ENCODE data around the gene COG4.

DNA sequence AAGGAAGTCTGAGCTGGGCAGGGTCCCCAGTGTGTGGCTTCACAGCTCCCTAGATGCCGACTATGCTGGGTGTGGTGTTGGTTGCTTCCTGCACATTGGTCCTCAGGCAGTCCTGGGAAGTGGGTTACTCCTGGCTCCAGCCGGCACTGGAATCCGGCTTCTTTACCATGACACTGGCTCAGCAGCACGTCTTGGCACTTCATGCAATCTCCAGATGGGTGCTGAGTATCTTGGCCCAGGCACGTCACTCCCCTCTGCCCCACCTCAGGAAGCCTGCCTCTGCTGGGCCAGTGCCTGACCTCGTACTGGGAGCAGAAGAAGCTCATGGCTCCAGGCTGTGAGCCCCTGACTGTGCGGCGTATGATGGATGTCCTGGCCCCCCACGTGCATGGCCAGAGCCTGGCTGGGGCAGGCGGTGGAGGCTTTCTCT lies 44.4 kb downstream of the COG4 start:
- TF ChIP-seq MAFK (IDR thresholded peaks at IDR 0.05; ENCODE audit: partially characterized antibody) (no peak), POLR2A (IDR thresholded peaks at IDR 0.05; ENCODE audit: low read length) (no peak), CEBPB (IDR thresholded peaks at IDR 0.05) (no peak), POLR2AphosphoS2 (conservative IDR thresholded peaks at IDR 0.05; ENCODE audit: low read length) (no peak), KDM1A (IDR thresholded peaks at IDR 0.05; ENCODE audit: low read depth) (no peak), EP300 (IDR thresholded peaks at IDR 0.05) (no peak), EHMT2 (IDR thresholded peaks at IDR 0.05; ENCODE audit: low read depth) (no peak), FOXS1 (CRISPR knock-in tag; IDR thresholded peaks at IDR 0.05) (no peak)
- TF ChIP-seq, protein P1, sequence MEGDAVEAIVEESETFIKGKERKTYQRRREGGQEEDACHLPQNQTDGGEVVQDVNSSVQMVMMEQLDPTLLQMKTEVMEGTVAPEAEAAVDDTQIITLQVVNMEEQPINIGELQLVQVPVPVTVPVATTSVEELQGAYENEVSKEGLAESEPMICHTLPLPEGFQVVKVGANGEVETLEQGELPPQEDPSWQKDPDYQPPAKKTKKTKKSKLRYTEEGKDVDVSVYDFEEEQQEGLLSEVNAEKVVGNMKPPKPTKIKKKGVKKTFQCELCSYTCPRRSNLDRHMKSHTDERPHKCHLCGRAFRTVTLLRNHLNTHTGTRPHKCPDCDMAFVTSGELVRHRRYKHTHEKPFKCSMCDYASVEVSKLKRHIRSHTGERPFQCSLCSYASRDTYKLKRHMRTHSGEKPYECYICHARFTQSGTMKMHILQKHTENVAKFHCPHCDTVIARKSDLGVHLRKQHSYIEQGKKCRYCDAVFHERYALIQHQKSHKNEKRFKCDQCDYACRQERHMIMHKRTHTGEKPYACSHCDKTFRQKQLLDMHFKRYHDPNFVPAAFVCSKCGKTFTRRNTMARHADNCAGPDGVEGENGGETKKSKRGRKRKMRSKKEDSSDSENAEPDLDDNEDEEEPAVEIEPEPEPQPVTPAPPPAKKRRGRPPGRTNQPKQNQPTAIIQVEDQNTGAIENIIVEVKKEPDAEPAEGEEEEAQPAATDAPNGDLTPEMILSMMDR (IDR thresholded peaks at IDR 0.05), result no peak
- TF ChIP-seq, protein P2, sequence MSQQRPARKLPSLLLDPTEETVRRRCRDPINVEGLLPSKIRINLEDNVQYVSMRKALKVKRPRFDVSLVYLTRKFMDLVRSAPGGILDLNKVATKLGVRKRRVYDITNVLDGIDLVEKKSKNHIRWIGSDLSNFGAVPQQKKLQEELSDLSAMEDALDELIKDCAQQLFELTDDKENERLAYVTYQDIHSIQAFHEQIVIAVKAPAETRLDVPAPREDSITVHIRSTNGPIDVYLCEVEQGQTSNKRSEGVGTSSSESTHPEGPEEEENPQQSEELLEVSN (IDR thresholded peaks at IDR 0.05; ENCODE audit: borderline replicate concordance, low read depth), result no peak
- TF ChIP-seq, protein P3, sequence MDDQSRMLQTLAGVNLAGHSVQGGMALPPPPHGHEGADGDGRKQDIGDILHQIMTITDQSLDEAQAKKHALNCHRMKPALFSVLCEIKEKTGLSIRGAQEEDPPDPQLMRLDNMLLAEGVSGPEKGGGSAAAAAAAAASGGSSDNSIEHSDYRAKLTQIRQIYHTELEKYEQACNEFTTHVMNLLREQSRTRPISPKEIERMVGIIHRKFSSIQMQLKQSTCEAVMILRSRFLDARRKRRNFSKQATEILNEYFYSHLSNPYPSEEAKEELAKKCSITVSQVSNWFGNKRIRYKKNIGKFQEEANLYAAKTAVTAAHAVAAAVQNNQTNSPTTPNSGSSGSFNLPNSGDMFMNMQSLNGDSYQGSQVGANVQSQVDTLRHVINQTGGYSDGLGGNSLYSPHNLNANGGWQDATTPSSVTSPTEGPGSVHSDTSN (IDR thresholded peaks at IDR 0.05), result no peak

Data from A549 (cell line).